Measurements from ENCODE around the gene MRPS10. TPM values are rescaled to one million over a fixed set of nuclear protein-coding genes. Genes with fewer than 3 reads are reported as not detected.

The MRPS10 gene
- total and polyA plus RNA-seq, 10 of the 15 experiments (the other 5 are each of a cell fraction or from before 2014, with no cell fraction given) = 28.5 to 83.3 (median 52.8) TPM

DNA sequence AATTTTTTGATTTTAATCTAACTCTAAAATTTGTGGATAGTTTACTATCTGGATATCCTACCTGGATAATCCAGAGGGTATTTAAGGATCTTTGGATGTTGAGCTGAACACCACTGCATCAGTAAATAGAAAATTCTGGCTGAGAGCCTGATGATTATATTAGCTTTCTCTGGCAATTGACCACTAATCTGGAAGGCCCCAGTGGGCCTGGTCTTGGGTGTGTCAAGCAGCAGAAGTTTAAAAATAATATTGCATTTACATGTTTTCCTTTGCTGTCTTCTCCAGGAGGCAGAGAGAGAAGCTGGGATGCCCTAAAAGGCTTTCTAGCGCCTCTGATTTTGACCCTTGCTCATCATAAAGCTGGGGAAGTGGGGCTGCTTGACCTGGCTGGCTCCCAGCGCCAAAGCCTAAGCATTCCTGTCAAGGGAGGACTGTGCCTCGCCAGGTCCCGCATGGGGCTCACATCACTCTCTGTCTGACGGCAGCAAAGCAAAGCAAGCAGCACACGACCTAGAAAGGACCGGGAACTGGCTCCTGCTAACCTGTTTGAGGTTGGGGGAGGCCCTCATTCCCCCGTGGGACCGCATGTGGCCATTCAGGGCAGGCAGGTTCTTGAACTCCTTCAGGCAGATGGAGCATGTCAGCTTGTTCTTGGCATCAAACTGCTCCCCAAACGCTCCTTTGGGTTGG, 46.6 kb upstream of the MRPS10 start (continued):
- TF ChIP-seq NRF1 (conservative IDR thresholded peaks at IDR 0.05; ENCODE audit: low read depth, low read length) (no peak), BCLAF1 (IDR thresholded peaks at IDR 0.05) (no peak), SMAD5 (IDR thresholded peaks at IDR 0.05; ENCODE audit: low read depth) (no peak), SREBF1 (IDR thresholded peaks at IDR 0.05; ENCODE audit: low read length) (no peak), MXI1 (IDR thresholded peaks at IDR 0.05; ENCODE audit: low read depth, low read length) (no peak), RB1 (IDR thresholded peaks at IDR 0.05; ENCODE audit: borderline replicate concordance) (no peak), FOS (IDR thresholded peaks at IDR 0.05; ENCODE audit: borderline replicate concordance, extremely low read depth, insufficient read length) (no peak), STAT1 (conservative IDR thresholded peaks at IDR 0.05) (no peak), TCF3 (IDR thresholded peaks at IDR 0.05; ENCODE audit: borderline replicate concordance, insufficient read depth, low read depth, low read length) (no peak), NR2C2 (IDR thresholded peaks at IDR 0.05; ENCODE audit: borderline replicate concordance, control insufficient read depth, insufficient read length, low read depth) (no peak)

All from GM12878 (cell line).